GM18868 (cell line): ENCODE measurements around the gene HAPSTR1.
"Not testable (repeated sequence)": the region's sequence is repeated elsewhere in the genome, so short reads cannot be mapped to it uniquely, and the experiment has no call there.

Experiments used
- ATAC-seq: cut with Tn5 transposase; IDR thresholded peaks from one replicate; pipeline ENCODE4 v1.9.1; 2021; ENCODE audit warnings: mild to moderate bottlenecking, moderate library complexity; ENCODE audit not compliant: unreplicated experiment

The HAPSTR1 gene

GRCh38 chr16:9070254-9070653 is 21.2 kb upstream of the HAPSTR1 start:
- ATAC-seq, result no peak

- no peak for ATAC-seq
These were observed 20.1 kb upstream of the HAPSTR1 start for GRCh38 chr16:9071377-9071776.

DNA sequence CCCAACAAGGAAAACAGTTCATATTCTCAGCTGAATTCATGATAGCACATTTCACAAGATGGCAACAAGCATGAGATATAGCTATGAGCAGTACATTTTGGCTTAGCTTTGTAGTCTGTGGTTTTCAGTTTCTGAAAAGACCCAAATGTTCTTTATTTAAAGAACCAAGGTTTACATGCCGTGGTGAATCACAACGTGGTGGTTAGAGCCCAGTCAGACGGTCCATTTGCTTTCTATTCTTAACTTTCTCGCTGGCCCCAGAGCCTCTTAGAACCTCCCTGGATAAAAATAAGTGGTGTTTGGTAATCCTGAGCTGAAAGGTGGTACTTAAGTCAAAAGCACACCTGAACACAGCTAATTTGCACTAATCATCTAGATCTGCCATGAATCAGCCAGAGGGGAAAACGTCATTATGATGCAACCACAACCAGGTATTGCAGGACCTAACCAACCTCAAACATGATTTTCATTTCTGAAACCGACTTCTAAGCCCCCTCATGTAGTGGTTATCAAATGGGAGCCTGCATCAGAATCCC is 18.6 kb upstream of the HAPSTR1 start:
- peak; percentile 65 for ATAC-seq

GRCh38 chr16:9075299-9076071 is 16.0 kb upstream of the HAPSTR1 start:
- ATAC-seq, result no peak

DNA sequence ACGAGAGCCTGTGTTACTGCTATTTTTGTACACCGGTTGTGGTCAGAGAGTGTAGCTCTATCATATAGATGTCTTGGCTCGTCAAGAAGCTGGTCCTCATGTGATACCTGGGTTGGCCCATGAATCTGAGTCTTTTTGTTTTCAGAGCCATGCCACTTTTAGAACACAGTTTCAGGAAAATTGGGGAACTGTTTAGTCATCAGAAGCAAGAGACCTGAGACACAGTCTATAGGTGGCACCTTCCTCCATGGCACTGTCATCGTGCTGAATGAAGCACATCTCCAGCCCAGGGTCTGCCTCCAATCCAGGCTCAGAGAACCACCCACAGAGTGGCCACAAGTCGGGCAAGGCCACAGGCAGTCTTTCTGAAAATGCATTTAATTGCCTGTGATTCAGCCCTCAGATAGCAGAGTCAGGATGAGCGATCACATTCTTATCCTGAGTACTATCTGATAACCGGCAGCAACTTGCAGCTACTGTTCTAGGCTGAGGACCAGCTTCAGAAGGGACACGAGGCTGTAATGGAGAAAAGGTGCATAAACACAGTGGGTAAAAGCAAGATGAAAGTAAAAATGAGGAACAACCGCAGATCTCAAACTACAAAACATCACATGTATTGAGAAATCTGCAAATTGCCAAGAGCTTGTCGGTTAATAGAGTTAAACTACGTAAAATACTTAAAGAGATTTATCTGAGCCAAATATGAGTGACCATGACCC is 14.2 kb upstream of the HAPSTR1 start:
- no peak for ATAC-seq

GRCh38 chr16:9078467-9079429 is 12.7 kb upstream of the HAPSTR1 start:
- peak; percentile 68 for ATAC-seq

GRCh38 chr16:9079430-9079812 is 12.0 kb upstream of the HAPSTR1 start:
- no peak for ATAC-seq

DNA sequence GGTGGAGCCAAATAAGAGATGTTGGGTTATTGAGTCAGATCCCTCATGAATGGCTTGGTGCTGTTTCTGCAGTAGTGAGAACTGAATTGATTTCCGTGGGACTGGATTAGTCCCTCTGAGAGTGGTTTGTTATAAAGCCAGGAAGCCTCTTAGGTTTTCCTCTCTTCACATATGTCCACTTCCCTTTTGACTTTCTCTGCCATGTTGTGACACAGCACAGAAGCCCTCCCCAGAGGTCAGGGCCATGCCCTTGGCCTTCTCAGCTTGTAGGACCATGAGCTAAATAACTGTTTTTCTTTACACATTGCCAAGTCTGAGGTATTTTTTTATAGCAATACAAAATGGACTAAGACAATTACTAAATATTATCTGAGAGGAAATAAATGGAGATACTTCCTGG is 10.3 kb upstream of the HAPSTR1 start:
- no peak for ATAC-seq

DNA sequence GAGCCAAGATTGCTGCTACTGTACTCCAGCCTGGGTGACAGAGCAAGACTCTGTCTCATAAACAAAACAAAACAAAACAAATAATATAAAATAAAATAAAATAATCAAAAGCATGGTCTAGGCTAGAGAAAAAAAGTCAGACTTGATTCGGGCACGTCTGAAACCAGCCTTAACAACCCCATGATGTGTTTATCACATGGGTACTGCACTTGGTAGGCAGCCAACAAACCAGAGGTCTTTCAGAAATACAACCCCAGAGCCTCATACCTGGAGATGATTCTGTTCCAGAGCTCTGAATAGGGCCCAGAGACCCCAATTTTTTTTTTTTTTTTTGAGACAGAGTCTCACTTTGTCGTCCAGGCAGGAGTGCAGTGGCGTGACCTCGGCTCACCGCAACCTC is 9.6 kb upstream of the HAPSTR1 start:
- ATAC-seq, result no peak

DNA sequence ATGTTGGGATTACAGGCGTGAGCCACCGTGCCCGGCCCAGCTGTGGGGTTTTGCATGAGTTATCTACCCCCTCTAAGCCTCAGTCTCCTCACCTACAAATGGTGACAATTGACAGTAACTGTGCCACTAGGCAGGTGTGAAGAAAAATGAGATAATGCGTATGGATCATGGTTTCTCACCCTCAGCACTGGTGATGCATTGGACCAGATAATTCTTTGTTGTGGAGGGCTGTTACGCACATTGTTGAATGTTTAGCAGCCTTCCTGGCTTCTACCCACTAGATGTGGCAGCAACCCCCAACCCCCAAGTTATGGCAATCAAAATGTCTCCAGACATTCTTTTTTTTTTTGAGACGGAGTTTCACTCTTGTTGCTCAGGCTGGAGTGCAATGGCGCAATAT is 9.0 kb upstream of the HAPSTR1 start:
- no peak for ATAC-seq

DNA sequence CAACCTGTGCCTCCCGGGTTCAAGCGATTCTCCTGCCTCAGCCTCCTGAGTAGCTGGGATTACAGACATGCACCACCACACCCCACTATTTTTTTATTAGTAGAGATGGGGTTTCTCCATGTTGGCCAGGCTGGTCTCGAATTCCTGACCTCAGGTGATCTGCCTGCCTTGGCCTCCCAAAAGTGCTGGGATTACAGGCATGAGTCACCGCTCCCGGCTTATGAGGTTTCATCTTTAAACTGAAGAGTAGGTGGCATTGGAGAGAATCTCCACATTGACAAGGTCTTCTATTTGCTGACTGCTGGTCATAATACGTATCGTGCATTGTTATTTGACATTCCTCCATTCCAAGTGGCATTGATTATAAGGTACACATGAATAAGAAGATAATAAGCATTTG is 3.7 kb upstream of the HAPSTR1 start:
- ATAC-seq, result not testable (repeated sequence)

DNA sequence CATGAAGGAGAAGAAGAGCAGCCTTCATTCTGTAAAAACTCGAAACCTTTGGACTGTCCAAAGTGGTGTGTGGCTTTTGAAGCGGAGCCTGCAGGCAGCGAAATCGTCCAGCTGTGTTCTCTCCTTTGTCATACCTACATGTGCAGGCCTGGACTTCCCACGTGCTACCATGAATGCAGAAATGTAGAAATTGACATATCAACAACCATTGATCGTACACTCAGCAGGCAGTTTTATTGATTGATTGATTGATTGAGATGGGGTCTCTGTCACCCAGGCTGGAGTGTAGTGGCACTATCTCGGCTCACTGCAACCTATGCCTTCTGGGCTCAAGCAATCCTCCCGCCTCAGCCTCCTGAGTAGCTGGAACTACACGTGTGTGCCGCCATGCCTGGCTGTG is 2.6 kb upstream of the HAPSTR1 start:
- ATAC-seq, result no peak

GRCh38 chr16:9089660-9090059 is 1.8 kb upstream of the HAPSTR1 start:
- ATAC-seq, result no peak

- no peak for ATAC-seq
These were observed 1.1 kb upstream of the HAPSTR1 start for GRCh38 chr16:9090101-9090959.

DNA sequence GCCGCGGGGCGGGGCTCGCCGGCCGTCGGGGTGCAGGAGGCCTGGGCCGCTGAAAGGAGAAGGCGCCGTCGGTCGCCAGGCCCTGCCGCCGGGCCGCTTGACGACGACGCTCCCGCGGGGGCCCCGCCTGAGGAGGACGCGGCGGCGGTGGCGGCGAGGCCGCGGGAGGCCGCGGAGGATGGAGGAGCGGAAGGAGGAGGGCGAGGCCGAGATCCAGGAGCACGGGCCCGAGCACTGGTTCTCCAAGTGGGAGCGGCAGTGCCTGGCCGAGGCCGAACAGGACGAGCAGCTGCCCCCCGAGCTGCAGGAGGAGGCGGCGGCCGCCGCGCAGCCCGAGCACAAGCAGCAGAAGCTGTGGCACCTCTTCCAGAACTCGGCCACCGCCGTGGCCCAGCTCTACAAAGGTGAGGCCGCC is 430 bp downstream of the HAPSTR1 start:
- peak; percentile 13 for ATAC-seq

DNA sequence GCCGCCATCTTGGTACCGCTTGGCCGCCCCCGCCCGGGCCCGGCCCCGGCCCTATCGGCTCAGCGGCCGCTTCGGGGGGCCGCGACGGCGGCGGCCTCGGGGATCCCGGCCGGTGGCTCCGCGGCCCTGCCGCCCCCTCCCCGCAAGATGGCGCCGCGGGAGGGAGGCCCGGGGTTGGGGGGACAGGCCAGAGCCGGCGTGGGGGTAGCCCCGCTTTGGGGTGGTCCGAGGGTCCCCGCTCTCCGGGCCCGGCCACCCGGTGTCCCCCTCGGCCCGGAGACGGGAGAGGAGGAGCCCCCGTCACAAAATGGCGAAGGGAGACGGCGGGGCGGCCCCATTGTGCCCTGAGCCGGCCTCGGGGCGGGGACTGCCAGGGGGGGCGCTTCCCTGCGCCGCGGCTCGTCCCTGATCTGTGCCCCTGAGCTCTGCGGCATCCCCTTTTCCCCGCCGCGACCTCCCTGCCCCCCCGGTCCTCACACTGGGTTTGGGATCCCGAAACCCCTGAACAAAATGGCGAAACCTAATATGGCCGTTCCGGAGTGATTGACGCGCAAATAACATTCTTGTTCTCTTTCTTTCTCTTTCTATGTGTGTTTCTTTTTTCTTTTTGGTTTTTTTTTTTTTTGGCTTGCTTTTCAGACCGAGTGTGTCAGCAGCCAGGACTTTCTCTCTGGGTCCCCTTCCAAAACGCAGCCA is 986 bp downstream of the HAPSTR1 start:
- ATAC-seq, result peak; percentile 6

- no peak for ATAC-seq
These were observed 1.5 kb downstream of the HAPSTR1 start for GRCh38 chr16:9092978-9093344.

- no peak for ATAC-seq
These were observed 2.8 kb downstream of the HAPSTR1 start for GRCh38 chr16:9094011-9094846.

DNA sequence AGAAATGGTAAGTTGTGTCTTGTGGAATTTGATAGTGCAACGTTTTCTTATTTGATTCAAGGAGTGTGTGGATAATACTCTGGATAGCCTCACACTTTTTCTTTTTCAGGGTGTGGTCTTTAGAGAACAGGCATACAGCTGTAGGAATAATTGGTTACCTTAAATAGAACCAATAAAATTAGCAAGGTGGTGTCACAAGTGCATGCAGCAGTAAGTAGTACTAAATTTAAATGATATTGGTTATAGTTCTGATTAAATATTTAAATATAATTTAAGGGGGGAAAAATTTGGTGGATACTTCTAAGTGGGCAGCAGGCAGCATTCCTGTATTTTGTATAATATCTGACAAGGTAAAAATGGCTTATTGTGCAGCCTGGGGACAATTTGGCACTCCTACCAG is 3.7 kb downstream of the HAPSTR1 start:
- no peak for ATAC-seq
